Measurements from ENCODE around the gene CELF2. TPM values are rescaled to one million over a fixed set of nuclear protein-coding genes. Genes with fewer than 3 reads are reported as not detected.

Gene CELF2
- total RNA-seq, 1 experiment from 2014 or later, result 0.27 TPM

DNA sequence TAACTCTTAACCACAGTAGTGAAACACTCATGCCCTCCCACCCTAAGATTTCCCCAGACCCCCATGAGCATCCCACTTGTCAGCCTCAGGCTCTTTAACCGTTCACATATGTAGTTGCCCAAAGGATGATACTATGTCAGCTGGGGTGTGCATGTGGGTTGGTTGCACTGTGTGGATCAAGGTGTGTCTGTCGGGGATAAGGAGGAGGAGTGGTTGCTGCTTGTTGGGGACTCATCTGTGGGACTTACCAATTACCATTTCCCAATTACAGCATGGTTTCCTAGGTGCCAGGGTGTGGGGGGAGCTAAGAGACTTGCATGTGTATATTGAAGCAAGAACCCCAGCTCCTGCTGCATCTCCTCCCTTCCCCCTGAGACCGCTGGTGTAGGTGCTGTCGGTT, 48.8 kb downstream of the CELF2 start:
- H3K36me3 ChIP-seq (ENCODE audit: control insufficient read depth, insufficient read depth, low read length), result no peaks in the 10 kb centered on the region
- ChIA-PET POLR2A (no interaction called here), CTCF (no interaction called here)
- DNase-seq, result no peak
- intact Hi-C loops (cut with micrococcal nuclease; ENCODE audit: unreplicated experiment), result no loop called here
- BruUV-seq (replicated peaks), result no TSS peak
- no peak overlapping the region for H3K4me3 ChIP-seq (ENCODE audit: low read depth, low read length)
- H3K4me1 Mint-ChIP-seq (ENCODE audit: low read depth, unreplicated experiment), result no peaks in the 10 kb centered on the region
- no peak overlapping the region for H3K4me3 Mint-ChIP-seq (ENCODE audit: unreplicated experiment)
- no peaks in the 10 kb centered on the region for H3K9me3 Mint-ChIP-seq (ENCODE audit: unreplicated experiment)
- H3K27me3 Mint-ChIP-seq (ENCODE audit: insufficient read depth, unreplicated experiment), result peaks cover 36% of the 10 kb centered on the region
- no peaks in the 10 kb centered on the region for H3K9me3 ChIP-seq
- no peaks in the 10 kb centered on the region for H3K4me1 ChIP-seq
- H3K36me3 Mint-ChIP-seq (ENCODE audit: insufficient read depth, unreplicated experiment), result no peaks in the 10 kb centered on the region
- TF ChIP-seq, protein P1, sequence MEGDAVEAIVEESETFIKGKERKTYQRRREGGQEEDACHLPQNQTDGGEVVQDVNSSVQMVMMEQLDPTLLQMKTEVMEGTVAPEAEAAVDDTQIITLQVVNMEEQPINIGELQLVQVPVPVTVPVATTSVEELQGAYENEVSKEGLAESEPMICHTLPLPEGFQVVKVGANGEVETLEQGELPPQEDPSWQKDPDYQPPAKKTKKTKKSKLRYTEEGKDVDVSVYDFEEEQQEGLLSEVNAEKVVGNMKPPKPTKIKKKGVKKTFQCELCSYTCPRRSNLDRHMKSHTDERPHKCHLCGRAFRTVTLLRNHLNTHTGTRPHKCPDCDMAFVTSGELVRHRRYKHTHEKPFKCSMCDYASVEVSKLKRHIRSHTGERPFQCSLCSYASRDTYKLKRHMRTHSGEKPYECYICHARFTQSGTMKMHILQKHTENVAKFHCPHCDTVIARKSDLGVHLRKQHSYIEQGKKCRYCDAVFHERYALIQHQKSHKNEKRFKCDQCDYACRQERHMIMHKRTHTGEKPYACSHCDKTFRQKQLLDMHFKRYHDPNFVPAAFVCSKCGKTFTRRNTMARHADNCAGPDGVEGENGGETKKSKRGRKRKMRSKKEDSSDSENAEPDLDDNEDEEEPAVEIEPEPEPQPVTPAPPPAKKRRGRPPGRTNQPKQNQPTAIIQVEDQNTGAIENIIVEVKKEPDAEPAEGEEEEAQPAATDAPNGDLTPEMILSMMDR (IDR thresholded peaks at IDR 0.05; ENCODE audit: insufficient read depth in 1 of 2, low read depth in 1 of 2, low read length in 1 of 2, severe bottlenecking in 1 of 2, unreplicated experiment in 1 of 2), result no peak
- 0 out of 2 replicates have a peak, but pooled peaks cover 2% of the 10 kb centered on the region for H3K27me3 ChIP-seq (replicated peaks; ENCODE audit: control insufficient read depth, insufficient read depth, low read length)
- H3K27ac Mint-ChIP-seq (ENCODE audit: unreplicated experiment), result no peak overlapping the region

DNA sequence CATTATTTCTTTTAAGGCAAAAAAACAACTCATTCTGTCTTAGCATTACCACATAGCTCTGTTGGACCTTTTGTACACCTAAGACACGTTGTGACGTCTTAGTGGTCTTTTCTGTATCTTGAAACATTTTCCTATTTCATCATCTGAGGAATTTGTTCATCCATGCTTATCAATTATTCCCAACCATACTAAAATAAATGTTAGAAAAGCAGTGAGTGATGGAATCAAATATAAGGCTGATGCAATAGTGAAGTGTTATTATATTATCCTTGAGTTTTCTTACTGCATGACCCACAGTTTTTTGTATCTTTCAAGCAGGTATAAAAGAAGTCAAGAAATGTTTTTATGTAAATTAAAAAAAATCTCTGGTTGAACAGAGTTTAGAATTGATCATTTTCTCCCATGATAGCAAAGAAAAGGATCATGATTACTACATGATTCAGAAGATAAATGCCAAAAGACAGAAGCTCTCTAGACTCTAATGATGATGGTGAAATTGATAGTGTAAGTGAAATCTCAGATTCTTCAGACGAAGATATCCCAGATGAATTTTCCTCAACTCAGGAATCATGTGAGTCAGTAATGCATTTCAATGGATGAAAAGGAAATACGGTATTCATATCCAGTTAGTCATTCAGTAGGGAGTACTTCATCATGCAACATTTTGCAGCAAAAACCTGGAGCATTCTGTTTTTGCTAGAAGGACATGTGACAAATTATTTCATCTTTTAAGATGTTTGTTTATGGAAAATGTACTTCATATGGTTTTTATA, 51.4 kb downstream of the CELF2 start:
- DNase-seq, result no peak
- no peak overlapping the region for H3K4me3 Mint-ChIP-seq (ENCODE audit: unreplicated experiment)
- H3K9me3 Mint-ChIP-seq (ENCODE audit: unreplicated experiment), result no peaks in the 10 kb centered on the region
- H3K36me3 Mint-ChIP-seq (ENCODE audit: insufficient read depth, unreplicated experiment), result no peaks in the 10 kb centered on the region
- H3K27me3 Mint-ChIP-seq (ENCODE audit: insufficient read depth, unreplicated experiment), result peaks cover 31% of the 10 kb centered on the region
- H3K9me3 ChIP-seq, result no peaks in the 10 kb centered on the region
- no peaks in the 10 kb centered on the region for H3K36me3 ChIP-seq (ENCODE audit: control insufficient read depth, insufficient read depth, low read length)
- intact Hi-C loops (cut with micrococcal nuclease; ENCODE audit: unreplicated experiment), result no loop called here
- H3K4me3 ChIP-seq (ENCODE audit: low read depth, low read length), result no peak overlapping the region
- ChIA-PET CTCF (no interaction called here), POLR2A (no interaction called here)
- no TSS peak for BruUV-seq (replicated peaks)
- H3K4me1 Mint-ChIP-seq (ENCODE audit: low read depth, unreplicated experiment), result no peaks in the 10 kb centered on the region
- H3K27ac Mint-ChIP-seq (ENCODE audit: unreplicated experiment), result no peak overlapping the region
- no peaks in the 10 kb centered on the region for H3K4me1 ChIP-seq
- 0 out of 2 replicates have a peak, but pooled peaks cover 2% of the 10 kb centered on the region for H3K27me3 ChIP-seq (replicated peaks; ENCODE audit: control insufficient read depth, insufficient read depth, low read length)
- TF ChIP-seq, protein P1 (IDR thresholded peaks at IDR 0.05; ENCODE audit: insufficient read depth in 1 of 2, low read depth in 1 of 2, low read length in 1 of 2, severe bottlenecking in 1 of 2, unreplicated experiment in 1 of 2), result no peak

DNA sequence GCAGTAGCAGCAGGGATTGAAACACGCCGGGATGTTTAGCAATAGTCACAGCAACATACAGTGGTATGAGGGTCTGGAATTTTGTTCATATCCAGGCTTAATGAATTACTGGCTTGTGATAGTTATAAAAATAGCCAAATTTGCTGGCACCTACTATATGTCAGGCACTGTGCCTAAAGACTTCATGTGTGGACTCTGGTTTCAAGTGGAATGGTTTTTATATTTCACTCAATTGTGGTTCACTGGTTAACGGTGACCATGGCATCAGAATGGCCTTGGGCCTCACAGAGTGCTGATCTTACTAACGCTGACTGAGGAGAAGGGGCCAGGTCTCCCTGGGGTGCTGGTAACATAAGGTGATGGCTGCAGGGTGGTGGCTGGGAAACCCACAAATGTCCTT, 55.7 kb downstream of the CELF2 start:
- no peak for DNase-seq
- Histone ChIP-seq H3K4me3 (ENCODE audit: low read depth, low read length) (no peak overlapping the region), H3K27me3 (replicated peaks; ENCODE audit: control insufficient read depth, insufficient read depth, low read length) (no peaks in the 10 kb centered on the region), H3K36me3 (ENCODE audit: control insufficient read depth, insufficient read depth, low read length) (no peaks in the 10 kb centered on the region), H3K9me3 (no peaks in the 10 kb centered on the region), H3K4me1 (no peaks in the 10 kb centered on the region)
- CTCF ChIA-PET, result no interaction called here
- no peaks in the 10 kb centered on the region for H3K36me3 Mint-ChIP-seq (ENCODE audit: insufficient read depth, unreplicated experiment)
- intact Hi-C loops (cut with micrococcal nuclease; ENCODE audit: unreplicated experiment), result no loop called here
- TF ChIP-seq, protein P1 (IDR thresholded peaks at IDR 0.05; ENCODE audit: insufficient read depth in 1 of 2, low read depth in 1 of 2, low read length in 1 of 2, severe bottlenecking in 1 of 2, unreplicated experiment in 1 of 2), result no peak
- no peaks in the 10 kb centered on the region for H3K9me3 Mint-ChIP-seq (ENCODE audit: unreplicated experiment)
- BruUV-seq (replicated peaks), result no TSS peak
- no peak overlapping the region for H3K27ac Mint-ChIP-seq (ENCODE audit: unreplicated experiment)
- POLR2A ChIA-PET, result no interaction called here
- H3K4me3 Mint-ChIP-seq (ENCODE audit: unreplicated experiment), result no peak overlapping the region
- H3K4me1 Mint-ChIP-seq (ENCODE audit: low read depth, unreplicated experiment), result no peaks in the 10 kb centered on the region
- H3K27me3 Mint-ChIP-seq (ENCODE audit: insufficient read depth, unreplicated experiment), result peaks cover 45% of the 10 kb centered on the region
